ENCODE measurements around the gene KRT85.

The KRT85 gene

GRCh38 chr12:52395761-52396434 lies 28.6 kb upstream of the KRT85 start:
- H3K4me3 ChIP-seq (ENCODE audit: low read length) = no peak overlapping the region
- no peak for DNase-seq (ENCODE audit: low read depth)
- peak; percentile 41 for TF ChIP-seq CTCF (conservative IDR thresholded peaks at IDR 0.05; ENCODE audit: low read depth, low read length)

- no peak for DNase-seq (ENCODE audit: low read depth)
These were observed 27.6 kb upstream of the KRT85 start for GRCh38 chr12:52394836-52395405.

GRCh38 chr12:52392465-52393007 lies 25.3 kb upstream of the KRT85 start:
- no peak for TF ChIP-seq CTCF (conservative IDR thresholded peaks at IDR 0.05; ENCODE audit: low read depth, low read length)
- H3K4me3 ChIP-seq (ENCODE audit: low read length) = no peak overlapping the region
- no peak for DNase-seq (ENCODE audit: low read depth)

More at GRCh38 chr12:52394836-52395405, 27.6 kb upstream of the KRT85 start:
- TF ChIP-seq CTCF (conservative IDR thresholded peaks at IDR 0.05; ENCODE audit: low read depth, low read length) = no peak
- no peak overlapping the region for H3K4me3 ChIP-seq (ENCODE audit: low read length)

- no peak overlapping the region for H3K4me3 ChIP-seq (ENCODE audit: low read length)
- no peak for TF ChIP-seq CTCF (conservative IDR thresholded peaks at IDR 0.05; ENCODE audit: low read depth, low read length)
- DNase-seq (ENCODE audit: low read depth) = peak; percentile 59
These were observed 24.3 kb upstream of the KRT85 start for GRCh38 chr12:52391618-52392002.

GRCh38 chr12:52390739-52391617 lies 23.7 kb upstream of the KRT85 start:
- DNase-seq (ENCODE audit: low read depth) = no peak
- no peak overlapping the region for H3K4me3 ChIP-seq (ENCODE audit: low read length)
- peak; percentile 59 for TF ChIP-seq CTCF (conservative IDR thresholded peaks at IDR 0.05; ENCODE audit: low read depth, low read length)

- no peak for DNase-seq (ENCODE audit: low read depth)
- no peak overlapping the region for H3K4me3 ChIP-seq (ENCODE audit: low read length)
- no peak for TF ChIP-seq CTCF (conservative IDR thresholded peaks at IDR 0.05; ENCODE audit: low read depth, low read length)
These were observed 22.3 kb upstream of the KRT85 start for GRCh38 chr12:52389313-52390207.
